GM21447 (cell line): ENCODE data around the gene FZD10.

Source experiments
- ATAC-seq: cut with Tn5 transposase; IDR thresholded peaks from one replicate; pipeline ENCODE4 v1.9.1; 2021; ENCODE audit not compliant: unreplicated experiment

The FZD10 gene

DNA sequence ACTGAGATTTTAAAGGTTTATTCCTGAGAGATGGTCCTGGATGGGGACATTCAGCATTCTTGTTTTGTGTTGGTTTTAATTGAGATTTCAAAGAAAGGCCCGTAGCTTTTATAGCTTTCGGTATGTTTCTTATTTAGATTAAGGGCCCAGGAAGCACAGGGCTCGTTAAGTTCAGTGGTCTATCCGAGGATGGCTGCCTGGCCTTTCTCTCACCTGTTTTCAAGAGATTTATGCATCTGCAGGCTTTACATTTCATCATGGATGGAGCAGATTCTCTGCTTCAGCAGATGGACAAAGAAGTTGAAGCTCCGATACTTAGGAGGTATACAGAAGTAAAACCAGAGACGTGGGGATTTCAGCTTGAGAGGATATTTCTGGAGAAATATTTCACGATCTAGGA, 16.0 kb downstream of the FZD10 start:
- no peak for ATAC-seq

DNA sequence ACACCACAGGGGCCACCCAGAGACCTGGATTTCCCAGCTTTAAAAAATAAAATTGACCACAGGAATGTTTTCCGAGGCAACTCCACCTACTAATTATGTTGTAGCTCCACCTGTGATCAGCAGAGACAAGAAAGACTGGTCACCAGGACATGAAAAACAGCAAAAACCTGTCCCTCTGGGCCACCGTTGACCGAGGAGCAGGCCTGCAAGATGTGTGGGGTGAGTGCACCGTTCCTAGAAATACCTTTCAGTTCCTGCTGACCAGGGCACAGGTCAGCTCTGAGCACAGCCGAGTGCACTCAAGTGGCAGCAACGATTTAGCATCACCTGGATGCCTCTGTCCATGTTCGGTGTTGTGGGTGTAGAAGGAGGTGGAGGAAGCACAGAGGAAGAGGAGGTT, 16.9 kb downstream of the FZD10 start:
- no peak for ATAC-seq

DNA sequence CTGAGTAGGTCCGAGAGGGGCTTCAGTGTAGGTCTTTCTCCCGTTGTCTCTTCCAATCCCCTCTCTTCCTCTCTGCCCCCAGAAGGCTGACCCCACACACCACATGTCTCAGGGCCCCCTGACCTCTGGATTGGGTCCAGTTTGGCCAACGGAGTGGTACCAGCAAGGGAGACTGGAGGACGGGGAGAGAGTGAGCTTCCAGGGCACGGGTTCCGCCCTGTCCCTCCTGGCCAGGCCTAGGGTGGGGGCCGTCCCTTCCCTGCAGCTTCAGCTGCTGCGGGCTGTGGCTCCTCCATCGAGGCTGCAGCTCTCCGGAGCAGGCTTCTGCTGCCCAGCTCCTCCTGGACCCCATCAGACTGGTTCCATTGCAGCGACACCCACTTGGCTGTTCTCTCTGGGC, 17.4 kb downstream of the FZD10 start:
- no peak for ATAC-seq

DNA sequence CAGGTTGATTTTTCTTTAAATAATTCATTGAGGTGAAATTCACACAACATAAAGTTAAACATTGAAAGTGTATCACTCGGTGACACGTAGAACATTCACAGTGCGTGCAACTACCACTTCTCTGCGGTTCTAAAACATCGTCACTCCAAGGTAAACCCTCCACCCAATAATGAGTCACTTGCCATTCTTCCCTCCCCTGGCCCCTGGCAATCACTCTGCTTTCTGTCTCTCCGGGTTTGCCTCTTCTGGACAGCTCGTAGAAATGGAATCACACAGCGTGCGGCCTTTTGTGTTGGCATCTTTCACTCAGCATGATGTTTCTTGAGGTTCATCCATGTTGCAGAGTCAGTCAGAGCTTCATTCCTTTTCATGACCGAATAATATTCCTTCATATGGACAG, 18.9 kb downstream of the FZD10 start:
- ATAC-seq = no peak

DNA sequence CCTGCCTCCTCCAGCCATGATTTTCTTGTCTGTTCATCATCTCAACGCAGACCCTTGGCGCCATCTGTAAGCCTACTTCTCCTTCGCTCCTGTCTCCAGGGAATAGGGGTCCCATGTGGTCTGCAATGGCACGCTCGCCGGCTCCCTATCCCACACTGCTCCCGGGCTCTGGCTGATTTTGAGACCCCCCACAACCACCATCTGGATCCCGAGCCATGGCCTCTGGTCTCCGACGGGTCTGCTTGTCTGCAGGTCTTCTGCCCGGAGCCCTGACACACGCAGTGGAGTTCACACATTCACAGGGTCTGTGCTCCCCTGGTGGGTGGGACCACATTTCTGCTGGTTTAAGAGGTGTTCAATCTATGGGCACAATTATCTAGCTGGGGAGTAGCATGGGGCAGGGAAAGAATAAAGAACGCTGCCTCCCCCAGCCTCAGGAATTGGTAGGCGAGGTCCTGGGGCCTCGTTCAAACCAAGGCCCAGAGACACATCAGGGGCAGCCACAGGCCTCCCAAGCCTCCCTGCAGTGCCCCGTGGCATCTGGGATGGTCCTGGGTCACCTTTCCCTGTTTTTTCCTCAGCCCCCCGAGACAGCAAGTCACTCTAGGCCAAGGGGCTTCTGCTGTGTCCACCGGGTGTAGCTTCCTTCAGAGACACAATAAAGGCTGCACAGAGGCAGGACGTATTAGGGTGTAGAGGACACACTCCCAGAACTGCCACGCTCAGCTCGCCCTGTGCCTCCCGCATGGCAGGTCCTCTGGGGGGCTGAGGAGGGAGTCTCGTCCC, 21.5 kb downstream of the FZD10 start:
- no peak for ATAC-seq

DNA sequence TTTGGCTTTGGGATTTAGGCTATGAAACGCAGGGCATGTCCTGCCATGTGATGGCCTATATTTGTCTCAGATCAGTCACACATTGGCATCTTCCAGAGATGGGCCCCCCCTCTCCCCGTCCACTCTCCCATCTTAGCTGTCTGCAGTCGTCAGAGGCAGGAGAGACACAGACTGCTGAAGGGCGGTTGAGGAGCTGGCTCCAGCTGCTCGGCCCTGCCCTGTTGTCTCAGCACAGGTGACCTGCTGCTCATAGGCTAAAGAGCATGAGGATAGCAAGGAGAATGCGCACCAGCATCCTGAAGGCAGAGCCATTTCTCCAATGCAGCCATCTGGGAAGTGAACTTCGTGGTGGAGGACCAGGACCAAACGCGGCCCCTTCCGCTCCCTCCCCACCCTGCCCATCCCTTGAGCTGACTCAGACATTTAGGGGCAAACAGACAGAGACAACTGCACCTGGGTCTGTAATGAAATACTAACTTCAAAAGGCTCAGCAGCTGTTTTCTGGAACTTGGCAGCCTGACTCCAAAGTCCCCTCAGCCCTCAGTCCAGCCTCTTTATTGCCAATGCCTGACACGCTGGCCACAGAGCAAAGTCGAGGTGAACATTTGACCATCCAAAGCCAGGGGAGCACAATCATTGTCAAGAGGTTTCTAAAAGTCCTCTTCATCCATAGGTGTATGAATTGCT, 22.3 kb downstream of the FZD10 start:
- no peak for ATAC-seq

GRCh38 chr12:130185455-130186391, 23.5 kb downstream of the FZD10 start:
- ATAC-seq = no peak

GRCh38 chr12:130186651-130187268, 24.5 kb downstream of the FZD10 start:
- ATAC-seq = no peak

DNA sequence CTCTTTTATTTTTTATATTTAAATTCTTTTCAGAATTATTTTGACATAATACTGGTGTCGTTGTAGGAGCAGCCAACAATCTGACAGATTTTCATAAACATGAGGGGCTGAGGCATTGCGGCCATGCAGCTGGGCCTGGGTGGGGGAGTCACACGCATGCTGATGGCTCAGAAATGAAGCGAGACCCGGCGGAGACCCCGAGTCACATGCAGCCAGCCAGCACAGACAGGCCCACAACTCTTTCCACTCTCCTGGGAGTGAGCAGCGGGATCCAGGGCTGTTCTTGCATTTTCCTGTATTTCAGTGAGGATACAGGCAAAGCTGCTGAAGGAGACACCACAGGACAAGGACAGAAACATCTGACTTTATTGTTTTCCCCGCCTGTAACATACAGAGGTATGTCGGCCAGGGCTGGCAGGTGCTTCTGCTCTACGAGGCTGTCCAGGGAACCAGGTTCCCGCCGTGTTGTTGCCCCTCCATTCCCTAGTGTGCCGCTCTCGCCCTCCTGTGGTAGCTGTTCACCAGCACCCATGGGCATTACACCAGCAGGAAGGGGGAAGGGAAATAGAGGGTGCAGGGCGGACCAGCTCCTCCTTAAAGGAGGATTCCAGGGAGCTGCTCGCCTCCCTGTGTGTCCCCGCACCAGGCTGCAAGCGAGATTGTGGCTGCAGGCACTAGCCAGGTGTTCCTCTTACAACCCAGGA, 30.5 kb downstream of the FZD10 start:
- ATAC-seq = no peak

DNA sequence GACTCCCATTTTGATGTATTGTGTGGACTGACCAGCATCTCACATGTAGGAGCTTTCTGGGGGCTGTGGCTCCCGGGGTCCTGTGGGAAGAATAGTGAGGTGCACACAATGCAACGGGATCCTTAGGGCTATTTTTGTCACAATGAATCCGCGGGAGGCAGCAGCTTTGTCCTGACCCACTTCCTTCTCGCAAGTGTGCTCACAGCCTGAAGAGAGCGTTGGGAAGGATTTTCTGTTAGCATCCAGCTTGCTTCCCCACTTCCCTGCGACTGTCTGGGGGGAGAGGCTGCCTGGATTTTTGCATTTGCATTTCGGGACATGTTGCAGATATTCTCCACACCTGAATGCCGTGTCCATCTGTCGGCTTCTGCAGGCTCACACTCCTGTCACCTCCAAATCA, 31.9 kb downstream of the FZD10 start:
- no peak for ATAC-seq

- no peak for ATAC-seq
Observed at GRCh38 chr12:130195369-130195768, 33.1 kb downstream of the FZD10 start.

GRCh38 chr12:130195776-130196175, 33.5 kb downstream of the FZD10 start:
- ATAC-seq = no peak

DNA sequence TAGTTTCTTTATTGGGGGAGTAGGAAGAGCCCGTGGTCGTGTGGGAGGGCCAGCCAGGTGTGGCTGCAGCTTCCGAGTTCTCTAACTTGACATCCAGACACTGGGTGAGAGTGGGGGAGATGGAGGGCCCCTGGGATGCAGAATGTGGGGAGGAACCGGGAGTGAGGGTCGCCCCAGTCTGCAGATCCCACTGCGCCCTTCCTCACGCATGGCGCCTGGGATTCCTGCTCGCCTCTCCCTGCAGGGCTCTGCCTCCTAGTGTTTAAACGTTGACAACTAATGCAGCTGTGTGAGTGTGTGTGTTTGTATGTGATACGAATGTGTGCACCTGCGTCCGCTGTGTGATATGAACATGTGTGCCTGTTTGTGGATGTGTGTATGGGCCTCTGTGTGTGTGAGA, 34.6 kb downstream of the FZD10 start:
- no peak for ATAC-seq

DNA sequence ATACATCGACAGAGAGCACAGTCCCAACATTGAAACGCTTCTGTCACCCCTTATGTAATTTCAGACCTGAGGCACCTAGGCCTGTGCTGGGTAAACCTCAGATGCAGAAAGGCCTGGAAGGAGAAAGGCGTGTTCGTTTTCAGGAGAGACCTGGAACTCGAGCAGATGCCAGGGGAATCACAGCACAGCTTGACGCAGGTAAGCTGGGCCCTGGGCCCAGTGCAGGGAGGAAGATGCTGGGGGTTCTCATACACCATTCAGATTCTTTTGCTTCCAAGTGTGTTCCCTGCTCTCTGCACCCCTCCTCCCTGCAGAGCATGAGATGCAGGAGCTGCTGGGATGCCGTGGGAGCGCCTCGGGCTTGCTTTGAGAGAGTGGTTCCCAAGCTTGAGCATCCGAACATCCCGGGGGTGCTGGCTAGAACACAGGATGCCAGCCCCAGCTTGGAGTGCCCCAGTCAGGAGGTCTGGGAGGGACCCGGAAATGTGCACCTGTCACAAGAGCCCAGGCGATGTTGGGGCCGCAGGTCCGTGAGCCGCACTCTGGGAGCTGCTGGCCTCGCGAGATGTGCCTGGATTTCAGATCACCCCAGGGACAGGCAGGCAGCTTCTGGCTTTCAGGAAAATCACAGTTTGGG, 35.9 kb downstream of the FZD10 start:
- ATAC-seq = no peak

- no peak for ATAC-seq
Observed at GRCh38 chr12:130198663-130199060, 36.4 kb downstream of the FZD10 start.

GRCh38 chr12:130199581-130200390, 37.5 kb downstream of the FZD10 start:
- ATAC-seq = no peak

DNA sequence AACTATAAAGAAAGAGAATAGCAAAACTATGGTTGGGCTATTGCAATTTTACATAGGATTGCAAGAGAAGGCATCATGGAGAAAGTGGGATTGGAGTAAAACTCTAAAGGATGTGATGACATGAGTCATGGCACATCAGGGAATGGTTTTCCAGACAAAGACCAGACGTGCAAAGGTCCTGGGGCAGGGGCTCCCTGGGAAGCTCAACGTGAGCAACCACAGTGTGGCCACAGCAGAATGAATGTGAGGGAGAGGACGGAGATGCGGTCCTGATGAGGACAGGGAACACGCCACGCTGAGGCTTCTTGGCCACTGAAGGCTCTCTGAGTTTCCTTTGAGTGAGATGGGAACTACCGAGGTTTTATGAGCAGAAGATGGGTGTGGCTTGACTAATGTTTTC, 38.2 kb downstream of the FZD10 start:
- ATAC-seq = no peak

DNA sequence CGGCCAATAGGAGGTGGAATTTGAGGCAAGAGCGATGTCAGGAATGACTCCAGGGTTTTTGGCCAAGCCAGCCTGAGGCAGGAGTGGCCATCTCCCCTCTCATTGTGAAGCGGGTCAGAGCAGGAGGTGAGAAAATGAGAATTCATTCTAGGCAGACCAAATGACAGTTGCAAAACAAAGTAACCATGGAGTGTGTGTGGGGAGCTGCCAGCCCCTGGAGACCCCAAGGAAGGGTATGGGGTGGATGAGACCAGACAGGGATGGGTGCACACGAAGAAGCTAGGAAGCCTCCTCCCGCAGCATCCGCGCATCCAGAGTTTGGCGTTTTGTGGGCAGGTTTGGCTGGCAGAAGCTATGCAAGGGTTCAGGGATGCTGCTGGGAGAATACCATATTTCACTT, 38.8 kb downstream of the FZD10 start:
- ATAC-seq = no peak

DNA sequence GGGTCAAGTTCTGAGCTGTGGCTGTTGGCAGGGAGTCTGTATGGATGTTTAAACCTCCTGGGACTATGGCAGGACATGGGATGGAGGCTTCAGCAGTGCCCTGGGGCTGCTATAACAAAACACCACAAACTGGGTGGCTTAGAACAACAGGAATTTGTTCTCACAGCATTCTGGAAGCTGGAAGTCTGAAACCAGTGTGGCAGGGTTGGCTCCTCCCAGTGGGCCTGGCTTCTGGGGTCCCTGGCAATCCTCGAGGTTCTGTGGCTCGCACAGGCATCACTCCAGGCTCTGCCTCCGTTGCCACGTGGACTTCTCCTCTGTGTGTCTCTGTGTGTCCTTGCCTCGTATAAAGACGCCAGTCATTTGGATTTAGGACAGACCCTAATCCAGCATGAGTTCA, 39.9 kb downstream of the FZD10 start:
- no peak for ATAC-seq
